Vagina (tissue), 2 donors: ENCODE measurements around the gene RMI2.

Experiments used
- POLR2A ChIP-seq, 2 donors: fragments of 450-650 bp; IDR thresholded peaks; one replicate each; pipeline ENCODE4 v1.6.1; 2017; ENCODE audit warnings: antibody characterized with exemption in 2 of 2, mild to moderate bottlenecking in 2 of 2, moderate library complexity in 2 of 2
- TF ChIP-seq, protein P1 (sequence below), 3 experiments: fragments of 450-650 bp in 2 of 3; fragments of 200-600 bp in 1 of 3; sonication (generic) in 1 of 3; IDR thresholded peaks; one replicate each; pipeline ENCODE4 v1.5.1; 2017 to 2019; ENCODE audit warnings: antibody characterized with exemption in 3 of 3, mild to moderate bottlenecking in 2 of 3, moderate library complexity in 2 of 3

DNA sequence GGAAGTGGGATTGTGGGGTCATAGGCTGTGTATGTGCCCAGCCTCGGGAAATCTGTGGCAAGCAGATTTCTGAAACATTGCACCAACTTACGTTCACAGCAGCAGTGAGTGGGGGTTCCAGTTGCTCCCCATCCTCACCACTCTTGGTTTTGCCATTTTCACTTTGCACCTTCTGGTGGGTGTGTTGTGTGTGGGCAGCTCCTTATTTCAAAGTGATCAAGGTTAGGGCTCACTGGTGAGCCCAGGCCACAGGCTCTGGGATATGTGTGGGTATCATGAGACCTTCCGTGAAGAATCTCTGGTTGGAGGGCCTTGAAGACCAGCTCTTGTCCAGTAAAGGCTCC is 34.7 kb upstream of the RMI2 start:
- TF ChIP-seq, protein P1, sequence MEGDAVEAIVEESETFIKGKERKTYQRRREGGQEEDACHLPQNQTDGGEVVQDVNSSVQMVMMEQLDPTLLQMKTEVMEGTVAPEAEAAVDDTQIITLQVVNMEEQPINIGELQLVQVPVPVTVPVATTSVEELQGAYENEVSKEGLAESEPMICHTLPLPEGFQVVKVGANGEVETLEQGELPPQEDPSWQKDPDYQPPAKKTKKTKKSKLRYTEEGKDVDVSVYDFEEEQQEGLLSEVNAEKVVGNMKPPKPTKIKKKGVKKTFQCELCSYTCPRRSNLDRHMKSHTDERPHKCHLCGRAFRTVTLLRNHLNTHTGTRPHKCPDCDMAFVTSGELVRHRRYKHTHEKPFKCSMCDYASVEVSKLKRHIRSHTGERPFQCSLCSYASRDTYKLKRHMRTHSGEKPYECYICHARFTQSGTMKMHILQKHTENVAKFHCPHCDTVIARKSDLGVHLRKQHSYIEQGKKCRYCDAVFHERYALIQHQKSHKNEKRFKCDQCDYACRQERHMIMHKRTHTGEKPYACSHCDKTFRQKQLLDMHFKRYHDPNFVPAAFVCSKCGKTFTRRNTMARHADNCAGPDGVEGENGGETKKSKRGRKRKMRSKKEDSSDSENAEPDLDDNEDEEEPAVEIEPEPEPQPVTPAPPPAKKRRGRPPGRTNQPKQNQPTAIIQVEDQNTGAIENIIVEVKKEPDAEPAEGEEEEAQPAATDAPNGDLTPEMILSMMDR (IDR thresholded peaks at IDR 0.05), result no peak
- no peak for TF ChIP-seq POLR2A (IDR thresholded peaks at IDR 0.05)
